A549 (cell line): ENCODE results near the gene CLIP2.

Experiments used
- CTCF ChIP-seq: fragments of >200 bp; sonication (Bioruptor Twin); formaldehyde crosslinking; IDR thresholded peaks from 3 replicates; pipeline ENCODE4 v1.5.1; 2016
- ESRRA ChIP-seq: fragments of 150-350 bp; IDR thresholded peaks from 2 replicates; pipeline ENCODE4 v1.6.1; 2014; ENCODE audit warnings: mild to moderate bottlenecking, low read length, borderline replicate concordance
- FOXS1 ChIP-seq: fragments of 250-450 bp; sonication (Bioruptor Pico); IDR thresholded peaks from 2 replicates; pipeline ENCODE4 v1.5.0; 2020; ENCODE audit warnings: mild to moderate bottlenecking, moderate library complexity
- HDAC2 ChIP-seq: fragments of 200-600 bp; sonication (generic); IDR thresholded peaks from 2 replicates; pipeline ENCODE4 v1.6.1; 2016
- HES2 ChIP-seq: fragments of >200 bp; sonication (Bioruptor Twin); formaldehyde crosslinking; IDR thresholded peaks from 2 replicates; pipeline ENCODE4 v1.6.1; 2016
- HOXB5 ChIP-seq: fragments of 250-450 bp; sonication (Bioruptor Pico); IDR thresholded peaks from 2 replicates; pipeline ENCODE4 v1.5.0; 2020; ENCODE audit warnings: mild to moderate bottlenecking, moderate library complexity
- JUN ChIP-seq, 2 experiments: fragments of >200 bp; sonication (Bioruptor Twin); formaldehyde crosslinking; IDR thresholded peaks; 2 replicates in 1 of 2; 3 replicates in 1 of 2; pipeline ENCODE4 v1.6.1; 2016 to 2017
- KDM5A ChIP-seq: fragments of 200-600 bp; sonication (generic); IDR thresholded peaks from 2 replicates; pipeline ENCODE4 v1.6.1; 2016; ENCODE audit warnings: antibody characterized with exemption, mild to moderate bottlenecking
- NR3C1 ChIP-seq: fragments of >200 bp; sonication (Bioruptor Twin); formaldehyde crosslinking; IDR thresholded peaks from 3 replicates; pipeline ENCODE4 v1.6.1; 2017
- POLR2A ChIP-seq: IDR thresholded peaks from 2 replicates; pipeline ENCODE4 v1.6.1; 2012; ENCODE audit warnings: mild to moderate bottlenecking, low read length
- POLR2AphosphoS2 ChIP-seq: conservative IDR thresholded peaks from 2 replicates; pipeline ENCODE4 v1.6.1; 2012; ENCODE audit warnings: low read length, improper control_type of control experiment, inconsistent platforms
- RAD21 ChIP-seq, 2 experiments: fragments of >200 bp in 1 of 2; sonication (Bioruptor Twin) in 1 of 2; formaldehyde crosslinking in 1 of 2; IDR thresholded peaks in 1 of 2; conservative IDR thresholded peaks in 1 of 2; 2 replicates in 1 of 2; 3 replicates in 1 of 2; pipeline ENCODE4 v1.6.1; 2012 to 2018; ENCODE audit warnings: inconsistent platforms in 1 of 2
- REST ChIP-seq: fragments of 200-600 bp; sonication (generic); IDR thresholded peaks from 2 replicates; pipeline ENCODE4 v1.6.1; 2016; ENCODE audit warnings: antibody characterized with exemption, mild to moderate bottlenecking, moderate library complexity
- USF2 ChIP-seq: fragments of 450-650 bp; IDR thresholded peaks from 2 replicates; pipeline ENCODE4 v1.6.1; 2014; ENCODE audit warnings: antibody characterized with exemption

GRCh38 chr7:74430961-74431466 is 141.8 kb downstream of the CLIP2 start:
- TF ChIP-seq CTCF (no peak), HDAC2 (no peak), ESRRA (no peak), POLR2A (no peak), KDM5A (no peak), FOXS1 (no peak), NR3C1 (no peak), USF2 (no peak), REST (no peak), HES2 (no peak), HOXB5 (CRISPR knock-in tag) (no peak), RAD21 (conservative IDR thresholded peaks at IDR 0.05 in 1 of 2, IDR thresholded peaks at IDR 0.05 in 1 of 2) (no peak), POLR2AphosphoS2 (no peak), JUN (IDR thresholded peaks at IDR 0.05) (no peak)
